GM12801 (cell line): Measurements from ENCODE around the gene SMIM13.

ENCODE experiments used
- TF ChIP-seq, protein P1 (sequence below): IDR thresholded peaks from one replicate; pipeline ENCODE4 v1.5.1; 2011; ENCODE audit warnings: control low read depth; ENCODE audit not compliant: insufficient read length; ENCODE audit errors: extremely low read depth

SMIM13 gene

DNA sequence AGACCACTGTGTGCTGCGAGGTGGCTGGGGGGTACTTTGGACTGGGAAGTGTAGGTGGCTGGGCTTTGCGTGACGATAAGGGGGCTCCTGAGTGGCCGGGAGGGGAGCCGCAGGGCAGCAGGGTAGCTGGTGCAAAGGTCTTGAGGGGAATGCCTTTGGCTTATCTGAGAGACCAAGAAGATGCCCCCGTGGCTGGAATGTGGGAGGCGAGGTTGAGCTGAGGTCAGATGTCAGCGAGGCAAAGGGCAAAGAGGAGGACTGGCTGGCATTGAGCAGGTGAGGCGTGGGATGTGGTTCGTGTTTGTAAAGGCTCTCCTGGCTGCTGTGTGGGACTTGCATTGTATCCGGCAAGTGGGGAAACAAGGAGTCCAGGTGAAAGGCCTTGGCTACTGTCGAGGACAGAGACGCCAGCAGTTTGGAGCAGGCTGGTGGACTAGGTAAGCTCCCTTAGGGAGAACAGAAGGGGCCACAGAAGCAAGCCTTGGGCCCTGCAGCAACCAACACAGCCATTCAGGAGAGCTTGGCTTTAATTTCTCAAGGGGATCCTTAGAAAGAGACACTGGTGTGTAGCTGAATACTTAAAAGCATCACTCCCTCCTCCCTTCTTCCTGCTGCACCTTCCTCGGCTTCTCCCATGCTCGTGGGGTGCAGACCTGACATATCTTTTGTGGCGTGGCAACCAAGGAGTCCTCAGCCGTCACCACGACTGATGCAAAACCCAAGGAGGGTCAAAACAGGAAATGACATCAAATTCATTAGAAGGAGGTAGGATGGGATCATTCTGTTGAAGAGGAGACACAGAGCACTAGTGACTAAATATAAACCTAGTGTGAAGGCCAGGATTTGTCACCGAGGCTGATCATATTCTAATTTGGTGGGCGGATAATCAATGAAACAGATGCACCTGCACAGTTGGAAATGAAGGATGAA, 71.3 kb downstream of the SMIM13 start:
- TF ChIP-seq, protein P1, sequence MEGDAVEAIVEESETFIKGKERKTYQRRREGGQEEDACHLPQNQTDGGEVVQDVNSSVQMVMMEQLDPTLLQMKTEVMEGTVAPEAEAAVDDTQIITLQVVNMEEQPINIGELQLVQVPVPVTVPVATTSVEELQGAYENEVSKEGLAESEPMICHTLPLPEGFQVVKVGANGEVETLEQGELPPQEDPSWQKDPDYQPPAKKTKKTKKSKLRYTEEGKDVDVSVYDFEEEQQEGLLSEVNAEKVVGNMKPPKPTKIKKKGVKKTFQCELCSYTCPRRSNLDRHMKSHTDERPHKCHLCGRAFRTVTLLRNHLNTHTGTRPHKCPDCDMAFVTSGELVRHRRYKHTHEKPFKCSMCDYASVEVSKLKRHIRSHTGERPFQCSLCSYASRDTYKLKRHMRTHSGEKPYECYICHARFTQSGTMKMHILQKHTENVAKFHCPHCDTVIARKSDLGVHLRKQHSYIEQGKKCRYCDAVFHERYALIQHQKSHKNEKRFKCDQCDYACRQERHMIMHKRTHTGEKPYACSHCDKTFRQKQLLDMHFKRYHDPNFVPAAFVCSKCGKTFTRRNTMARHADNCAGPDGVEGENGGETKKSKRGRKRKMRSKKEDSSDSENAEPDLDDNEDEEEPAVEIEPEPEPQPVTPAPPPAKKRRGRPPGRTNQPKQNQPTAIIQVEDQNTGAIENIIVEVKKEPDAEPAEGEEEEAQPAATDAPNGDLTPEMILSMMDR = no peak

DNA sequence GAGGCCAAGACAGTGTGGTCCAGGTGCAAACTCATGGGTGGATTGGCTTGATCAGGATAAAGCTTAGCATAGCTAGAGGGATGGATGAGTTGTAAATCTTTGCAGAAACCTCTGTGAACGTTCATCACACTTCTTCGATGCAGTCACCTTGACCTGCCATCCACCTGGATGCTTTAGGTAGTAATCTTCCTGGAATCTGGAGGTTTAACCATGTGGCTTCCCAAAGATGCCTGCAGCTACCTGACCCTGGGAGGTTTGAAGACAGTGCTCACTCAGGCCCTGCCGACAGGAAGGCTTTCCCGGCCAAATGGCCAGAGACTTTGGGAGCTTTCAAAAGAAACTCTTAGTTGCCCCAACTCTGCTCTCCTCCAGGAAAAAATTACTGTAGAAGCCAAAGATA, 73.3 kb downstream of the SMIM13 start:
- TF ChIP-seq, protein P1 = no peak

DNA sequence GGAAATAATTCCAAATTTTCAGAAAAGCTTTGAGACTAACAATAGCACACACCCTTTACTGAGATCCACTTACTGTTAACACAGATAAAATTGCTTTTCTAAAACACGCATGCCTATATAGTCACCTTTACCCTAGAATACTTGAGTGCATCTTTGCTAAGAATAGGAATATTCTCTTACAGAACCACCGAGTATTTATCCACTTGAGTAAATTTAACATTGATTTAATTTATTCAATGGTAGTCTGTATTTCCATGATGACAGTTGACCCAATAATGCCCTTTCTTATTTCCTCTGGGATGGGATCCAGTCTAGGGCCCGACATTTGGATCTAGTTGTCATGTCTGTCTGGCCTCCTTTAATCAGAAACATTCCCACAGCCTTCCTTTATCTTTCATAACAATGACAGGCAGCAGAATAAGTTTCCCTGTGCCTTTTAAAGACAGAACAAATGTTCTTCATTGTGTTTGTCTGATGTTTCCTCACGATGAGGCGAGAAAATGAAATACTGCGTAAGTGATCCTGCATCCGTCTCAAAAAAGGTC, 74.5 kb downstream of the SMIM13 start:
- TF ChIP-seq, protein P1 = no peak

DNA sequence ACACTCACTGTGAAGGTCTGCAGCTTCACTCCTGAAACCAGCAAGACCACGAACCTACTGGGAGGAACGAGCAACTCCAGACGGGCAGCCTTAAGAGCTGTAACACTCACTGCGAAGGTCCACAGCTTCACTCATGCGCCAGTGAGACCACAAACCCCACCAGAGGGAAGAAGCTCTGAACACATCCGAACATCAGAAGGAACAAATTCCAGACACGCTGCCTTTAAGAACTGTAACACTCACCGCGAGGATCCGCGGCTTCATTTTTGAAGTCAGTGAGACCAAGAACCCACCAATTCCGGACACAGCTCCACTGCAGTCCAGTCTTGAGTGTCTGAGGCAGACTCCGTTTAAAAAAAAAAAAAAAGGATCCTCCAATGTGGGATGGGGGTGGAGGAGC, 78.3 kb downstream of the SMIM13 start:
- TF ChIP-seq, protein P1 = no peak

DNA sequence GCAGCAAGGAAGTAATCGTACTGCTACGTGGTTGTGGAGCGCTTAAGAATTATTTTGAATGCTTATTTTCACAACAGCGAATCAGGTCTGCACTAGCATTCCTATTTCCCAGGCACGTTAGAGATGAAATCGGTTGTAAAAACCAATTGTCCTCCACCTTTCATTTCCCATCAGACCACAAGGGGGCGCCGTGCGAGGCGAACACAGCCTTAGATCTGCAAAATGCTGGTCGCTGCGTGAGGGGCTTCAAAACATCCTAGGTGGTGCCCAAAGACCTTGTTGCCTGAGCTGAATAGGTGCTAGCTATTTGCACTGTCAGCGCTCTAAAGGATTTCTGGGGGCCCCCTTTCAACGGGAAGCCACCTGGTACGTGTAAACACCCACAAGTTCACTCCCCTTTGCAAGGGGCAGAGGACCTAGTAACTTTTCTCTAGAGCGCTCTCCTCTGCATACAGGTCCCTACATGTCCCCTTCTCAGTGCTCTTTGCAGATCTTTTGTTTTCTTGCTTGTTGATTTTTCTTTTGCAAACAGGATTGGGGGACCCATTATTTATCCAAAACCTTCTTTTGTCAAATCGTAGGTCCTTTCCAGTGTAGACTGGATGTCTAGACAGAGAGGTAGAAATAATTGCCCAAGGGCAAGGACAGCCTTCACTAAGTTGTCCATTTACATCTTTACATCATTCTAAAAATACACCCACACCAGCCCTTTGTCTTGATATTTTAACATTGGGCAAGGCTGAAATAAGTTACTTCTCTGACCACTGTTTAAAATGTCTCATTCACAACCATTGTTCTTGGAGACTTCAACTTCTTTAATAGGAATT, 79.1 kb downstream of the SMIM13 start:
- TF ChIP-seq, protein P1 = no peak

DNA sequence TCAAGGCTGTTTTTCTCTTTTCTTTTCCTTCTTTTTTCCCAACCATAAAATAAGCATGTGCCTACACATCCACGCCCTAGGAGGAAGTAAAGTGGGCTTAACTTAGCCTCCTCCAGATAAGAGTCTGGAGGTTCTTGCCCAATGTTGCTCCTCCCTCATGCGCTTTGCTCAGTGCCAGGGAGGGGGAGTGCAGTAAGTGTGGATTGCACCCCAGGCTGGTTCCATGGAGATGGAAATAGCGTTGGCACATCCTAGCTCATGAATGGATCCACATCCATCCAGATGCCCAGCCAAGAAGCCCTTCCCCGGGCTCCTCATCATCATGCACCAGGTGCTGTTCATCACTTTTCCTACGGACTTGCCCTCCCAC, 80.6 kb downstream of the SMIM13 start:
- TF ChIP-seq, protein P1 = no peak

DNA sequence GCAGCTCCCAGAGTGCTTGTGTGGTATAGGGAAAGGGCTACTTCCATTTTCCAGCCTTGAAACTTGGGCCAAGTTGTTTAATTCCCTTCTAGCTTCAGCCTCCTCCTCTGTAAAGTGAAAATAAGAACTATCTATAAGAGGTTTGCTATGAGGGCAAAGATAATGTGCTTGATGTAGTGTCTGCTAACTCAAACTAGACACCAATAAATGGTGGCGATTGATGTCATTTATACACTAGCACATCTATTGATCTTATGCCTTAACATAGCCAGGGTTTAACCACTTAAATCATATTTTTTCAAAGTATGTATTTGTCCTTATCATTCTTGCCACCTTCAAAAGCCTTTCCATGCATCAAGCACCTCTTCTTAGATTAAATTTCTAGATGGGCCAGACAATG, 83.6 kb downstream of the SMIM13 start:
- TF ChIP-seq, protein P1 = no peak
